Liver (tissue), 9 donors: ENCODE results near the gene GUCA1A. TPM values are rescaled to one million over a fixed set of nuclear protein-coding genes. Genes with fewer than 3 reads are reported as not detected.

ENCODE experiments used
- DNase-seq: peaks from one replicate; pipeline ENCODE4 v3.0.0-alpha.2; 2017; ENCODE audit warnings: low spot score
- H3K27ac ChIP-seq, 2 donors: one replicate each; pipeline ENCODE4 v1.7.0; 2013; ENCODE audit warnings: inconsistent platforms in 2 of 2, low read length in 2 of 2, control low read depth in 1 of 2, low read depth in 1 of 2, mild to moderate bottlenecking in 1 of 2
- H3K27me3 ChIP-seq, 4 donors: one replicate each; pipeline versions ENCODE4 v1.6.1 to v1.7.0; 2013; ENCODE audit warnings: low read length in 3 of 4, inconsistent platforms in 1 of 4, mild to moderate bottlenecking in 1 of 4, moderate library complexity in 1 of 4; ENCODE audit not compliant: control insufficient read depth in 4 of 4, insufficient read depth in 4 of 4
- H3K36me3 ChIP-seq, 4 donors: one replicate each; pipeline versions ENCODE4 v1.6.1 to v1.7.0; 2013; ENCODE audit warnings: low read length in 3 of 4, mild to moderate bottlenecking in 3 of 4, low read depth in 1 of 4, moderate library complexity in 1 of 4; ENCODE audit not compliant: control insufficient read depth in 4 of 4, insufficient read depth in 3 of 4
- H3K4me1 ChIP-seq, 4 donors: one replicate each; pipeline versions ENCODE4 v1.6.1 to v1.7.0; 2013; ENCODE audit warnings: low read length in 3 of 4, mild to moderate bottlenecking in 3 of 4, moderate library complexity in 1 of 4; ENCODE audit not compliant: control insufficient read depth in 4 of 4, insufficient read depth in 4 of 4
- H3K4me3 ChIP-seq, 3 donors: one replicate each; pipeline versions ENCODE4 v1.6.1 to v1.7.0; 2013; ENCODE audit warnings: low read length in 3 of 3, control low read depth in 1 of 3, low read depth in 1 of 3, mild to moderate bottlenecking in 1 of 3
- H3K9ac ChIP-seq, 2 donors: one replicate each; pipeline ENCODE4 v1.7.0; 2013; ENCODE audit warnings: low read length in 2 of 2, mild to moderate bottlenecking in 2 of 2, moderate library complexity in 2 of 2, control low read depth in 1 of 2, low read depth in 1 of 2
- H3K9me3 ChIP-seq, 4 donors: one replicate each; pipeline versions ENCODE4 v1.6.1 to v1.7.0; 2013; ENCODE audit warnings: low read length in 3 of 4; ENCODE audit not compliant: control insufficient read depth in 4 of 4
- GABPA ChIP-seq, 2 donors: IDR thresholded peaks in 1 of 2; conservative IDR thresholded peaks in 1 of 2; 2 replicates each; pipeline ENCODE4 v1.6.1; 2016; ENCODE audit warnings: antibody characterized with exemption in 2 of 2, mild to moderate bottlenecking in 1 of 2, moderate library complexity in 1 of 2
- HNF4A ChIP-seq, 2 donors: conservative IDR thresholded peaks; 2 replicates each; pipeline ENCODE4 v1.6.1; 2016; ENCODE audit warnings: antibody characterized with exemption in 2 of 2, mild to moderate bottlenecking in 2 of 2
- HNF4G ChIP-seq: IDR thresholded peaks from 2 replicates; pipeline ENCODE4 v1.6.1; 2016; ENCODE audit warnings: antibody characterized with exemption
- JUND ChIP-seq, 2 donors: IDR thresholded peaks; 2 replicates each; pipeline ENCODE4 v1.6.1; 2016; ENCODE audit warnings: antibody characterized with exemption in 2 of 2
- NR2F2 ChIP-seq: IDR thresholded peaks from 2 replicates; pipeline ENCODE4 v1.6.1; 2016; ENCODE audit warnings: antibody characterized with exemption
- RAD21 ChIP-seq, 2 donors: IDR thresholded peaks; 2 replicates each; pipeline ENCODE4 v1.6.1; 2016; ENCODE audit warnings: antibody characterized with exemption in 2 of 2, mild to moderate bottlenecking in 2 of 2
- RXRA ChIP-seq, 2 donors: IDR thresholded peaks; 2 replicates each; pipeline ENCODE4 v1.6.1; 2017 to 2018; ENCODE audit warnings: antibody characterized with exemption in 2 of 2, mild to moderate bottlenecking in 1 of 2
- SP1 ChIP-seq: IDR thresholded peaks from 2 replicates; pipeline ENCODE4 v1.6.1; 2018; ENCODE audit warnings: antibody characterized with exemption, mild to moderate bottlenecking
- YY1 ChIP-seq: IDR thresholded peaks from 2 replicates; pipeline ENCODE4 v1.6.1; 2016; ENCODE audit warnings: antibody characterized with exemption, mild to moderate bottlenecking
- WGBS: extraction: QIAGEN DNeasy Blood & Tissue Kit; methylation state at CpG from one replicate; pipeline ENCODE4 v1.1.7; 2013; 5-methylcytosine and 5-hydroxymethylcytosine counted together
- polyA plus RNA-seq, 2 donors: library from polyadenylated mRNA; stranded (reverse) in 1 of 2; unstranded in 1 of 2; fragments of 200-250 nt in 1 of 2; fragments of >200 nt in 1 of 2; fragmentation: Nextera tagmentation in 1 of 2; extraction: Ambion mirVana in 1 of 2; gene quantifications; one replicate each; pipeline versions ENCODE4 v1.2.1 to v1.2.3, GENCODE V29; 2013 to 2015
- total RNA-seq, 2 donors: library from RNA; depleted of rRNA; stranded (reverse); fragments of >200 nt; gene quantifications; one replicate each; pipeline ENCODE4 v1.2.3, GENCODE V29; 2014
- TF ChIP-seq, protein P1 (sequence below): IDR thresholded peaks from 2 replicates; pipeline ENCODE4 v1.6.1; 2016; ENCODE audit warnings: antibody characterized with exemption
- TF ChIP-seq, protein P2 (sequence below): IDR thresholded peaks from 2 replicates; pipeline ENCODE4 v1.6.1; 2016; ENCODE audit warnings: antibody characterized with exemption, mild to moderate bottlenecking
- TF ChIP-seq, protein P3 (sequence below): fragments of 150-350 bp; IDR thresholded peaks from 2 replicates; pipeline ENCODE4 v1.5.1; 2017; ENCODE audit warnings: improper control_type of control experiment, low read depth, low read length; ENCODE audit not compliant: missing input control
- TF ChIP-seq, protein P4 (sequence below): IDR thresholded peaks from 2 replicates; pipeline ENCODE4 v1.6.1; 2016; ENCODE audit warnings: antibody characterized with exemption
- donor health status: healthy.
- donor health status: healthy.
- donor health status: healthy.
- donor health status: healthy.
- donor health status: healthy.

Gene GUCA1A
- total and polyA plus RNA-seq, 4 donors, result not detected

DNA sequence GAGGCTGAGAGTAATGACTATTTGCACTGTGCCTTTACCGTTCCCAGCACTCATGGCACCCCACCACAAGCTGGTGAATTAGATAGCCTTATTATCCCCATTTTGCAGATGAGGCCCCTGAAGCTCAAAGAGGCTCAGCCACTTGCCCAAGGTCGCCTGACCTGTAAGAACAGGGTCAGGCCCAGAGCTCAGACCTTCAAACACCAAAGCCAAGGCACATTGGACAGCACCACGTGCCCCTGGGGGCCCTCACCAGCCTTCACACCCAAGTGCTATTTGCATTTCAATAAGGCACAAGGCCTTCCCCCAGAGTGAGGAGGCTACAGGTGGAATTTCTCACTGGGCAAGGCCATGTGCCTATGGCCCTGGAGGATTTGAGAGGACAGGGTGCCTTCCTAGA lies 16.5 kb upstream of the GUCA1A start (continued):
- TF ChIP-seq, protein P1, sequence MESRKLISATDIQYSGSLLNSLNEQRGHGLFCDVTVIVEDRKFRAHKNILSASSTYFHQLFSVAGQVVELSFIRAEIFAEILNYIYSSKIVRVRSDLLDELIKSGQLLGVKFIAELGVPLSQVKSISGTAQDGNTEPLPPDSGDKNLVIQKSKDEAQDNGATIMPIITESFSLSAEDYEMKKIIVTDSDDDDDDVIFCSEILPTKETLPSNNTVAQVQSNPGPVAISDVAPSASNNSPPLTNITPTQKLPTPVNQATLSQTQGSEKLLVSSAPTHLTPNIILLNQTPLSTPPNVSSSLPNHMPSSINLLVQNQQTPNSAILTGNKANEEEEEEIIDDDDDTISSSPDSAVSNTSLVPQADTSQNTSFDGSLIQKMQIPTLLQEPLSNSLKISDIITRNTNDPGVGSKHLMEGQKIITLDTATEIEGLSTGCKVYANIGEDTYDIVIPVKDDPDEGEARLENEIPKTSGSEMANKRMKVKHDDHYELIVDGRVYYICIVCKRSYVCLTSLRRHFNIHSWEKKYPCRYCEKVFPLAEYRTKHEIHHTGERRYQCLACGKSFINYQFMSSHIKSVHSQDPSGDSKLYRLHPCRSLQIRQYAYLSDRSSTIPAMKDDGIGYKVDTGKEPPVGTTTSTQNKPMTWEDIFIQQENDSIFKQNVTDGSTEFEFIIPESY, result no peak
- TF ChIP-seq RAD21 (IDR thresholded peaks at IDR 0.05), result no peak

DNA sequence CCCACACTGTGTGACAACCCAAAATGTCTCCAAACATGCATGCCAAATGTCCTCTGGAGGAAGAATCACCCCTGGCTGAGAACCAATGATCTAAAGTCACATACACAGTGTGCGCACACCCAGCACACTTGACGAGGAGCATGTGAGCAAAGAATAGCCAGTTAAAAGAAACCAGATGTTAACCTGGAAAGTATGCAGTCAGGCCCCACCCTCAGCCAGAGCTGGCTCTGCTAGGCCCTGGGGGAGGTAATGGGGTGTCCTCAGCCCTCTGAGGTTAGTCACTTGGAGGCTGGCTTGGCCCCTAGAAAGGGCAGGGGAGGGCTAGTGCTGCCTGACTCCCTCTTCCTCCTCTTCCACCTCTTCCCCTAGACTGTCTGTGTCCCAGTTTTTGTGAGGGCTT lies 15.2 kb upstream of the GUCA1A start:
- TF ChIP-seq, protein P2, sequence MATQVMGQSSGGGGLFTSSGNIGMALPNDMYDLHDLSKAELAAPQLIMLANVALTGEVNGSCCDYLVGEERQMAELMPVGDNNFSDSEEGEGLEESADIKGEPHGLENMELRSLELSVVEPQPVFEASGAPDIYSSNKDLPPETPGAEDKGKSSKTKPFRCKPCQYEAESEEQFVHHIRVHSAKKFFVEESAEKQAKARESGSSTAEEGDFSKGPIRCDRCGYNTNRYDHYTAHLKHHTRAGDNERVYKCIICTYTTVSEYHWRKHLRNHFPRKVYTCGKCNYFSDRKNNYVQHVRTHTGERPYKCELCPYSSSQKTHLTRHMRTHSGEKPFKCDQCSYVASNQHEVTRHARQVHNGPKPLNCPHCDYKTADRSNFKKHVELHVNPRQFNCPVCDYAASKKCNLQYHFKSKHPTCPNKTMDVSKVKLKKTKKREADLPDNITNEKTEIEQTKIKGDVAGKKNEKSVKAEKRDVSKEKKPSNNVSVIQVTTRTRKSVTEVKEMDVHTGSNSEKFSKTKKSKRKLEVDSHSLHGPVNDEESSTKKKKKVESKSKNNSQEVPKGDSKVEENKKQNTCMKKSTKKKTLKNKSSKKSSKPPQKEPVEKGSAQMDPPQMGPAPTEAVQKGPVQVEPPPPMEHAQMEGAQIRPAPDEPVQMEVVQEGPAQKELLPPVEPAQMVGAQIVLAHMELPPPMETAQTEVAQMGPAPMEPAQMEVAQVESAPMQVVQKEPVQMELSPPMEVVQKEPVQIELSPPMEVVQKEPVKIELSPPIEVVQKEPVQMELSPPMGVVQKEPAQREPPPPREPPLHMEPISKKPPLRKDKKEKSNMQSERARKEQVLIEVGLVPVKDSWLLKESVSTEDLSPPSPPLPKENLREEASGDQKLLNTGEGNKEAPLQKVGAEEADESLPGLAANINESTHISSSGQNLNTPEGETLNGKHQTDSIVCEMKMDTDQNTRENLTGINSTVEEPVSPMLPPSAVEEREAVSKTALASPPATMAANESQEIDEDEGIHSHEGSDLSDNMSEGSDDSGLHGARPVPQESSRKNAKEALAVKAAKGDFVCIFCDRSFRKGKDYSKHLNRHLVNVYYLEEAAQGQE, result no peak
- no peak for TF ChIP-seq GABPA (IDR thresholded peaks at IDR 0.05 in 1 of 2, conservative IDR thresholded peaks at IDR 0.05 in 1 of 2)
- TF ChIP-seq HNF4G, result no peak
- no peak overlapping the region for H3K9ac ChIP-seq
- 80% methylated on average over 2 of the region's 2 CpGs for WGBS
- H3K27me3 ChIP-seq, result no peaks in the 10 kb centered on the region
- H3K9me3 ChIP-seq, result no peaks in the 10 kb centered on the region
- H3K4me1 ChIP-seq, result no peaks in the 10 kb centered on the region
- H3K27ac ChIP-seq, result no peak overlapping the region
- DNase-seq, result no peak
- H3K36me3 ChIP-seq, result no peaks in the 10 kb centered on the region
- H3K4me3 ChIP-seq, result no peak overlapping the region

DNA sequence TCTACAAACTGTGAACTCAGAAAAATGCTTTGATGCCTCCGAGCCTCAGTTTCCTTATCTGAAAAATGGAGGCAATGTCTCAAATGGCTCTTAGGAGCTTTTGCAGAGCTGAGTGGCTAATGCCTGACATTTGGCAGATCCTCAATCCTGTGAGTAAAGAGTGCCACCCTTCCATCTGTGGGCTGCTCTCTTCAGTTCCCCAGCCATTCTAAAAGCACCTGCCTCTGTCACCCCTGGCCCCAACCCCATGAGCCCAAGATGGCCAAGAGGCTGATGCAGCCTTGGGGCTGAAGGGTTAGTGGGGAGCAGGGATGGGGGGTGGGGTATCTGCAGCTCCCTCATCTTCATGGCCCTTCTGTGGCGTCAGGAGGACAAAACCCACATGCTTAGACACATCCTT lies 14.5 kb upstream of the GUCA1A start:
- no peak overlapping the region for H3K9ac ChIP-seq
- H3K27me3 ChIP-seq, result no peaks in the 10 kb centered on the region
- no peak for TF ChIP-seq HNF4G
- TF ChIP-seq, protein P3, sequence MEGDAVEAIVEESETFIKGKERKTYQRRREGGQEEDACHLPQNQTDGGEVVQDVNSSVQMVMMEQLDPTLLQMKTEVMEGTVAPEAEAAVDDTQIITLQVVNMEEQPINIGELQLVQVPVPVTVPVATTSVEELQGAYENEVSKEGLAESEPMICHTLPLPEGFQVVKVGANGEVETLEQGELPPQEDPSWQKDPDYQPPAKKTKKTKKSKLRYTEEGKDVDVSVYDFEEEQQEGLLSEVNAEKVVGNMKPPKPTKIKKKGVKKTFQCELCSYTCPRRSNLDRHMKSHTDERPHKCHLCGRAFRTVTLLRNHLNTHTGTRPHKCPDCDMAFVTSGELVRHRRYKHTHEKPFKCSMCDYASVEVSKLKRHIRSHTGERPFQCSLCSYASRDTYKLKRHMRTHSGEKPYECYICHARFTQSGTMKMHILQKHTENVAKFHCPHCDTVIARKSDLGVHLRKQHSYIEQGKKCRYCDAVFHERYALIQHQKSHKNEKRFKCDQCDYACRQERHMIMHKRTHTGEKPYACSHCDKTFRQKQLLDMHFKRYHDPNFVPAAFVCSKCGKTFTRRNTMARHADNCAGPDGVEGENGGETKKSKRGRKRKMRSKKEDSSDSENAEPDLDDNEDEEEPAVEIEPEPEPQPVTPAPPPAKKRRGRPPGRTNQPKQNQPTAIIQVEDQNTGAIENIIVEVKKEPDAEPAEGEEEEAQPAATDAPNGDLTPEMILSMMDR, result no peak
- no peak for TF ChIP-seq SP1
- TF ChIP-seq YY1, result no peak
- no peak for TF ChIP-seq HNF4A (conservative IDR thresholded peaks at IDR 0.05)
- TF ChIP-seq NR2F2, result no peak
- TF ChIP-seq, protein P1, result no peak
- no peak for TF ChIP-seq JUND (IDR thresholded peaks at IDR 0.05)
- TF ChIP-seq, protein P4, sequence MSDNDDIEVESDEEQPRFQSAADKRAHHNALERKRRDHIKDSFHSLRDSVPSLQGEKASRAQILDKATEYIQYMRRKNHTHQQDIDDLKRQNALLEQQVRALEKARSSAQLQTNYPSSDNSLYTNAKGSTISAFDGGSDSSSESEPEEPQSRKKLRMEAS, result no peak
- TF ChIP-seq RXRA (IDR thresholded peaks at IDR 0.05), result no peak
- 81% methylated on average over 2 of the region's 2 CpGs for WGBS
- no peak overlapping the region for H3K27ac ChIP-seq
- H3K36me3 ChIP-seq, result no peaks in the 10 kb centered on the region
- no peak for DNase-seq
- no peaks in the 10 kb centered on the region for H3K9me3 ChIP-seq
- no peaks in the 10 kb centered on the region for H3K4me1 ChIP-seq
- H3K4me3 ChIP-seq, result no peak overlapping the region
